B cell (primary cell): Measurements from ENCODE around the gene IYD. TPM values are rescaled to one million over a fixed set of nuclear protein-coding genes. Genes with fewer than 3 reads are reported as not detected.

ENCODE experiments used
- ATAC-seq: fragments of 200-7000 bp; cut with Tn5 transposase; one replicate; pipeline ENCODE4 v1.10.0; 2021; ENCODE audit warnings: low read depth, mild to moderate bottlenecking, moderate number of reproducible peaks, moderate library complexity
- CTCF ChIA-PET: fragments of 350-600 bp; sonication (Branson Sonifier 250); formaldehyde crosslinking; loops from one replicate; lab custom pipeline; 2021; ENCODE audit warnings: antibody characterized with exemption, inconsistent platforms; lab: Charles Lee
- POLR2A ChIA-PET: fragments of 350-600 bp; sonication (Branson Sonifier 250); formaldehyde crosslinking; loops from one replicate; lab custom pipeline; 2021; ENCODE audit warnings: antibody characterized with exemption; lab: Charles Lee
- DNase-seq: peaks from one replicate; pipeline ENCODE4 v3.0.0; 2013
- H2AFZ ChIP-seq: 2 replicates; pipeline ENCODE4 v1.6.1; 2012; ENCODE audit warnings: mild to moderate bottlenecking, low read depth, low read length; ENCODE audit not compliant: insufficient read depth, poor library complexity, severe bottlenecking
- H3K27ac ChIP-seq, 2 donors: 1 replicate in 1 of 2; 2 replicates in 1 of 2; pipeline ENCODE4 v1.5.1; 2012 to 2013; ENCODE audit warnings: low read length in 2 of 2, mild to moderate bottlenecking in 2 of 2, moderate library complexity in 1 of 2
- H3K27me3 ChIP-seq, 4 experiments: fragments of 200-600 bp in 1 of 4; sonication (generic) in 1 of 4; replicated peaks in 1 of 4; 1 replicate in 2 of 4; 2 replicates in 2 of 4; pipeline versions ENCODE4 v1.6.1 to v1.7.0; 2013 to 2016; ENCODE audit warnings: low read length in 3 of 4, mild to moderate bottlenecking in 2 of 4, mixed read lengths in 1 of 4, moderate library complexity in 1 of 4; ENCODE audit not compliant: insufficient read depth in 4 of 4, control insufficient read depth in 3 of 4; ENCODE audit errors: control extremely low read depth in 1 of 4
- H3K36me3 ChIP-seq, 2 experiments: replicated peaks in 1 of 2; 1 replicate in 1 of 2; 2 replicates in 1 of 2; pipeline versions ENCODE4 v1.6.1 to v1.7.1; 2013; ENCODE audit warnings: low read length in 1 of 2; ENCODE audit not compliant: insufficient read depth in 2 of 2, control insufficient read depth in 1 of 2; ENCODE audit errors: control extremely low read depth in 1 of 2, extremely low read depth in 1 of 2
- H3K4me1 ChIP-seq, 2 donors: fragments of 200-600 bp in 1 of 2; sonication (generic) in 1 of 2; 1 replicate in 1 of 2; 2 replicates in 1 of 2; pipeline versions ENCODE4 v1.5.1 to v1.6.1; 2013 to 2017; ENCODE audit warnings: low read length in 2 of 2; ENCODE audit not compliant: control insufficient read depth in 2 of 2, insufficient read depth in 2 of 2
- H3K4me2 ChIP-seq: replicated peaks from 2 replicates; pipeline ENCODE3; 2012; ENCODE audit warnings: mild to moderate bottlenecking, low read depth, low read length; ENCODE audit not compliant: poor library complexity, severe bottlenecking
- H3K4me3 ChIP-seq, 5 experiments: fragments of 200-600 bp in 1 of 5; sonication (generic) in 1 of 5; 1 replicate in 3 of 5; 2 replicates in 2 of 5; pipeline versions ENCODE4 v1.5.1 to v1.7.0; 2011 to 2016; ENCODE audit warnings: low read length in 4 of 5, mild to moderate bottlenecking in 4 of 5, low read depth in 2 of 5, control low read depth in 1 of 5, moderate library complexity in 1 of 5; ENCODE audit not compliant: insufficient read depth in 1 of 5; ENCODE audit errors: control extremely low read depth in 1 of 5, extremely low read depth in 1 of 5
- H3K79me2 ChIP-seq: fragments of 200-600 bp; sonication (generic); one replicate; pipeline ENCODE4 v1.6.0; 2016; ENCODE audit warnings: low read length; ENCODE audit not compliant: control insufficient read depth, insufficient read depth
- H3K9ac ChIP-seq: fragments of 200-600 bp; sonication (generic); 2 replicates; pipeline ENCODE4 v1.6.1; 2017; ENCODE audit warnings: mild to moderate bottlenecking, low read length, moderate library complexity
- H3K9me3 ChIP-seq, 3 donors: one replicate each; pipeline versions ENCODE4 v1.6.1 to v1.7.1; 2013; ENCODE audit warnings: low read length in 2 of 3; ENCODE audit not compliant: control insufficient read depth in 2 of 3, insufficient read depth in 1 of 3; ENCODE audit errors: control extremely low read depth in 1 of 3
- H4K20me1 ChIP-seq: 2 replicates; pipeline ENCODE4 v1.6.0; 2012; ENCODE audit warnings: mild to moderate bottlenecking, low read length; ENCODE audit not compliant: insufficient read depth, control insufficient read depth, poor library complexity, severe bottlenecking
- H3K27ac Mint-ChIP-seq: one replicate; pipeline ENCODE4 v1.8.0; 2021; ENCODE audit warnings: mixed read lengths
- H3K27me3 Mint-ChIP-seq: one replicate; pipeline ENCODE4 v1.8.0; 2021; ENCODE audit warnings: mixed read lengths
- H3K4me1 Mint-ChIP-seq: one replicate; pipeline ENCODE4 v1.8.0; 2021; ENCODE audit warnings: mixed read lengths
- H3K4me3 Mint-ChIP-seq: one replicate; pipeline ENCODE4 v1.8.0; 2021; ENCODE audit warnings: mixed read lengths
- H3K9me3 Mint-ChIP-seq: one replicate; pipeline ENCODE4 v1.8.0; 2022; ENCODE audit warnings: mixed read lengths; ENCODE audit not compliant: insufficient read depth
- CTCF ChIP-seq: fragments of 200-600 bp; IDR thresholded peaks from one replicate; pipeline ENCODE4 v1.8.0; 2022; ENCODE audit warnings: antibody characterized with exemption, mild to moderate bottlenecking
- EZH2 ChIP-seq: IDR thresholded peaks from 2 replicates; pipeline ENCODE4 v1.6.1; 2012; ENCODE audit warnings: borderline replicate concordance, low read depth, mild to moderate bottlenecking, moderate library complexity, low read length; ENCODE audit not compliant: insufficient read depth, poor library complexity, severe bottlenecking
- WGBS: methylation state at CpG from one replicate; pipeline ENCODE4 v1.1.5; 2013; ENCODE audit warnings: missing lambda C conversion rate; ENCODE audit not compliant: insufficient coverage; 5-methylcytosine and 5-hydroxymethylcytosine counted together
- intact Hi-C: fragments of 100-400 bp; cut with micrococcal nuclease; formaldehyde crosslinking; loops from one replicate; pipeline ENCODE4 v1.10.0; 2022
- polyA plus RNA-seq: library from polyadenylated mRNA; depleted of rRNA; stranded (reverse); fragments of >200 nt; gene quantifications from 2 replicates; pipeline ENCODE4 v1.2.3, GENCODE V29; 2012
- total RNA-seq, 2 donors: library from RNA; stranded (reverse); fragments of 120-200 nt in 1 of 2; gene quantifications; 1 replicate in 1 of 2; 2 replicates in 1 of 2; pipeline versions ENCODE4 v1.2.3 to v1.2.4, GENCODE V29; 2013 to 2022

Gene IYD
- total and polyA plus RNA-seq, 2 donors (not counting 1 experiment from before 2014, with no cell fraction given): not detected

GRCh38 chr6:150328744-150329405 lies 39.9 kb upstream of the IYD start:
- DNase-seq (no peak), ATAC-seq (no peak)
- Histone ChIP-seq H3K9me3 (no peaks in the 10 kb centered on the region), H2AFZ (no peak overlapping the region), H3K79me2 (no peaks in the 10 kb centered on the region), H3K4me1 (no peaks in the 10 kb centered on the region), H3K9ac (no peak overlapping the region), H3K4me2 (no peak overlapping the region), H3K36me3 (no peaks in the 10 kb centered on the region), H3K27me3 (peaks cover 0 to 4% (median 2%) of the 10 kb centered on the region in 4 experiments), H4K20me1 (no peaks in the 10 kb centered on the region), H3K4me3 (no peak overlapping the region), H3K27ac (no peak overlapping the region)
- ChIA-PET CTCF (interaction anchor here (0.6 kb wide), 1 partner anchor 249 kb away, joined by 3 read pairs; no protein-coding TSS in a partner anchor), POLR2A (no interaction called here)
- Mint-ChIP-seq H3K9me3 (no peaks in the 10 kb centered on the region), H3K27me3 (peaks cover 20% of the 10 kb centered on the region), H3K4me3 (no peak overlapping the region), H3K4me1 (no peaks in the 10 kb centered on the region), H3K27ac (no peak overlapping the region)
- TF ChIP-seq CTCF (no peak), EZH2 (no peak)
- intact Hi-C loops: no loop called here
- WGBS: 79% methylated on average over 2 of the region's 6 CpGs

- ATAC-seq: no peak
- H4K20me1 ChIP-seq: no peaks in the 10 kb centered on the region
- no peaks in the 10 kb centered on the region for H3K27me3 ChIP-seq
- no peak overlapping the region for H3K27ac ChIP-seq
- H3K4me3 ChIP-seq: no peak overlapping the region
- intact Hi-C loops: no loop called here
- H3K4me1 ChIP-seq: no peaks in the 10 kb centered on the region
- no peak overlapping the region for H3K9ac ChIP-seq
- H3K36me3 ChIP-seq: no peaks in the 10 kb centered on the region
- ChIA-PET CTCF (interaction anchor here (0.7 to 1.8 kb wide), 3 partner anchors 29 to 251 kb away, joined by 3 to 7 read pairs (median 4); no protein-coding TSS in a partner anchor), POLR2A (no interaction called here)
- no peak for DNase-seq
- TF ChIP-seq EZH2 (no peak), CTCF (no peak)
- no peak overlapping the region for H2AFZ ChIP-seq
- Mint-ChIP-seq H3K27ac (no peak overlapping the region), H3K4me1 (no peaks in the 10 kb centered on the region), H3K27me3 (peaks cover 29% of the 10 kb centered on the region), H3K9me3 (no peaks in the 10 kb centered on the region), H3K4me3 (no peak overlapping the region)
- no peak overlapping the region for H3K4me2 ChIP-seq
- H3K9me3 ChIP-seq: no peaks in the 10 kb centered on the region
- H3K79me2 ChIP-seq: no peaks in the 10 kb centered on the region
Measured at GRCh38 chr6:150331344-150331743, 37.5 kb upstream of the IYD start.
